HG03342 (cell line): Measurements from ENCODE around the gene ARHGEF2.
A peak's percentile ranks its signal among the peaks of the same experiment; 100 is the strongest.

Experiments used
- ATAC-seq: cut with Tn5 transposase; IDR thresholded peaks from one replicate; pipeline ENCODE4 v1.9.1; 2021; ENCODE audit warnings: mild to moderate bottlenecking, moderate library complexity; ENCODE audit not compliant: unreplicated experiment

ARHGEF2 gene

GRCh38 chr1:155913969-155914757, 64.2 kb downstream of the ARHGEF2 start:
- no peak for ATAC-seq

- ATAC-seq, result no peak
Measured at GRCh38 chr1:155912056-155912536, 66.3 kb downstream of the ARHGEF2 start.

GRCh38 chr1:155911156-155912055, 66.9 kb downstream of the ARHGEF2 start, which contains the start of gene RIT1:
Gene RIT1, minus strand, starts transcription at chr1:155911349. Its CDS starts 588 bp downstream, at chr1:155910761.
- peak; percentile 77 for ATAC-seq

GRCh38 chr1:155910621-155911121, 67.7 kb downstream of the ARHGEF2 start:
- no peak for ATAC-seq

- ATAC-seq, result no peak
Measured at GRCh38 chr1:155909894-155910293, 68.5 kb downstream of the ARHGEF2 start.

- ATAC-seq, result no peak
Measured at GRCh38 chr1:155904261-155904660, 74.1 kb downstream of the ARHGEF2 start.

GRCh38 chr1:155900161-155900560, 78.2 kb downstream of the ARHGEF2 start:
- ATAC-seq, result no peak

- ATAC-seq, result no peak
Measured at GRCh38 chr1:155899683-155900082, 78.7 kb downstream of the ARHGEF2 start.

- no peak for ATAC-seq
Measured at GRCh38 chr1:155898888-155899287, 79.5 kb downstream of the ARHGEF2 start.

- ATAC-seq, result no peak
Measured at GRCh38 chr1:155897746-155898145, 80.6 kb downstream of the ARHGEF2 start.
